ENCODE results near the gene ZBTB46. TPM values are rescaled to one million over a fixed set of nuclear protein-coding genes. Genes with fewer than 3 reads are reported as not detected.

ZBTB46 gene
- total and polyA plus RNA-seq, 4 donors, result 0.79 to 12.1 (median 4.7) TPM

GRCh38 chr20:63829945-63830835 is 874 bp downstream of the ZBTB46 start:
- H3K27me3 ChIP-seq (ENCODE audit: control insufficient read depth in 4 of 4, insufficient read depth in 4 of 4, low read length in 3 of 4), result no peaks in the 10 kb centered on the region
- WGBS, result 4% methylated on average over 99 of the region's 99 CpGs
- peak overlapping the region; percentile 1 to 75 (median 5) for H3K4me3 ChIP-seq (ENCODE audit: low read depth in 1 of 3, low read length in 3 of 3)
- no peaks in the 10 kb centered on the region for H3K36me3 ChIP-seq (ENCODE audit: control insufficient read depth in 4 of 4, insufficient read depth in 3 of 4, low read depth in 1 of 4, low read length in 3 of 4)
- no peaks in the 10 kb centered on the region for H3K9me3 ChIP-seq (ENCODE audit: control insufficient read depth in 4 of 4, low read length in 3 of 4)
- peak overlapping the region in 1 of 2 donors; percentile 65 for H3K9ac ChIP-seq (ENCODE audit: low read depth in 1 of 2, low read length in 2 of 2)
- H3K27ac ChIP-seq (ENCODE audit: low read depth in 1 of 2, low read length in 2 of 2), result peak overlapping the region; percentile 6 to 50
- no peak for TF ChIP-seq JUND (IDR thresholded peaks at IDR 0.05)
- TF ChIP-seq MAX (IDR thresholded peaks at IDR 0.05), result no peak
- no peak for TF ChIP-seq RAD21 (IDR thresholded peaks at IDR 0.05)
- no peak for TF ChIP-seq TAF1 (conservative IDR thresholded peaks at IDR 0.05)
- TF ChIP-seq ZBTB33 (IDR thresholded peaks at IDR 0.05), result no peak
- no peak for TF ChIP-seq ATF3 (IDR thresholded peaks at IDR 0.05)
- no peak for TF ChIP-seq SP1 (IDR thresholded peaks at IDR 0.05)
- TF ChIP-seq RXRA (IDR thresholded peaks at IDR 0.05), result no peak
- H3K4me1 ChIP-seq (ENCODE audit: control insufficient read depth in 4 of 4, insufficient read depth in 4 of 4, low read length in 3 of 4), result peaks cover 4 to 24% (median 8%) of the 10 kb centered on the region in 4 donors
- no peak for DNase-seq (ENCODE audit: low spot score)

GRCh38 chr20:63829603-63829944 is 1.5 kb downstream of the ZBTB46 start:
- Histone ChIP-seq H3K36me3 (ENCODE audit: control insufficient read depth in 4 of 4, insufficient read depth in 3 of 4, low read depth in 1 of 4, low read length in 3 of 4) (no peaks in the 10 kb centered on the region), H3K27me3 (ENCODE audit: control insufficient read depth in 4 of 4, insufficient read depth in 4 of 4, low read length in 3 of 4) (no peaks in the 10 kb centered on the region), H3K4me1 (ENCODE audit: control insufficient read depth in 4 of 4, insufficient read depth in 4 of 4, low read length in 3 of 4) (peaks cover 4 to 22% (median 8%) of the 10 kb centered on the region in 4 donors), H3K27ac (ENCODE audit: low read depth in 1 of 2, low read length in 2 of 2) (peak overlapping the region in 1 of 2 donors; percentile 50), H3K9ac (ENCODE audit: low read depth in 1 of 2, low read length in 2 of 2) (peak overlapping the region in 1 of 2 donors; percentile 65), H3K9me3 (ENCODE audit: control insufficient read depth in 4 of 4, low read length in 3 of 4) (no peaks in the 10 kb centered on the region), H3K4me3 (ENCODE audit: low read depth in 1 of 3, low read length in 3 of 3) (peak overlapping the region in 2 of 3 donors; percentile 5 to 75)
- no peak for DNase-seq (ENCODE audit: low spot score)
- no peak for TF ChIP-seq HNF4G (IDR thresholded peaks at IDR 0.05)
- no peak for TF ChIP-seq NR2F2 (IDR thresholded peaks at IDR 0.05)
- TF ChIP-seq FOXA2 (IDR thresholded peaks at IDR 0.05), result no peak
- TF ChIP-seq RAD21 (IDR thresholded peaks at IDR 0.05), result no peak
- no peak for TF ChIP-seq REST (IDR thresholded peaks at IDR 0.05)
- TF ChIP-seq HNF4A (conservative IDR thresholded peaks at IDR 0.05), result no peak
- TF ChIP-seq JUND (IDR thresholded peaks at IDR 0.05), result no peak
- no peak for TF ChIP-seq MAX (IDR thresholded peaks at IDR 0.05)
- WGBS, result 28% methylated on average over 10 of the region's 10 CpGs
